GM18861 (cell line): ENCODE measurements around the gene SPRYD3.
"Not testable (repeated sequence)": the region's sequence is repeated elsewhere in the genome, so short reads cannot be mapped to it uniquely, and the experiment has no call there.

Experiments
- ATAC-seq: cut with Tn5 transposase; IDR thresholded peaks from one replicate; pipeline ENCODE4 v1.9.1; 2021; ENCODE audit not compliant: unreplicated experiment

SPRYD3 gene

DNA sequence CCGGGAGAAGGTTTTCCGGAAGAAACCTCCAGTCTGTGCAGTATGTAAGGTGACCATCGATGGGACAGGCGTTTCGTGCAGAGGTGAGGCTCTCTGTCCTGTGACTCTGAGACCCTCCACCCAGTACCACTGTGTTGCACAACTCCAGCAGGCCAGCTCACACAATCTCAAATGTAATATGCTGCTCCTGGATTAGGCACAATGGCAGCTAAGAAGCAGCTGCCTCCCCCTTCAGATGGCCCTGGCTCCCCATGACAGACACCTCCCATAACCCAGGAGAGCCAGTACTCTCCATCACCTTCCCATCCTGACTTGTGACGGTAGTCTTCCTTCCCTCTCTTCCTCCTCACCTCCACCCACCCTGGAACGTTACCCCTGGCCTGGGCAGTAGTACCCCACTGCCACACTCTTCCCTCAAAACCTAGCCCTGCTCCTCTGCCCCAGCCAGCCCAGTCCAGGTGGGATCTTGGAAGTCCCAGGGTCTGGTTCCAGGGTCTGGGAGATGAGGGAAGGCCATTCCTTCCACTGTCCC is 27.2 kb downstream of the SPRYD3 start:
- ATAC-seq, result no peak

DNA sequence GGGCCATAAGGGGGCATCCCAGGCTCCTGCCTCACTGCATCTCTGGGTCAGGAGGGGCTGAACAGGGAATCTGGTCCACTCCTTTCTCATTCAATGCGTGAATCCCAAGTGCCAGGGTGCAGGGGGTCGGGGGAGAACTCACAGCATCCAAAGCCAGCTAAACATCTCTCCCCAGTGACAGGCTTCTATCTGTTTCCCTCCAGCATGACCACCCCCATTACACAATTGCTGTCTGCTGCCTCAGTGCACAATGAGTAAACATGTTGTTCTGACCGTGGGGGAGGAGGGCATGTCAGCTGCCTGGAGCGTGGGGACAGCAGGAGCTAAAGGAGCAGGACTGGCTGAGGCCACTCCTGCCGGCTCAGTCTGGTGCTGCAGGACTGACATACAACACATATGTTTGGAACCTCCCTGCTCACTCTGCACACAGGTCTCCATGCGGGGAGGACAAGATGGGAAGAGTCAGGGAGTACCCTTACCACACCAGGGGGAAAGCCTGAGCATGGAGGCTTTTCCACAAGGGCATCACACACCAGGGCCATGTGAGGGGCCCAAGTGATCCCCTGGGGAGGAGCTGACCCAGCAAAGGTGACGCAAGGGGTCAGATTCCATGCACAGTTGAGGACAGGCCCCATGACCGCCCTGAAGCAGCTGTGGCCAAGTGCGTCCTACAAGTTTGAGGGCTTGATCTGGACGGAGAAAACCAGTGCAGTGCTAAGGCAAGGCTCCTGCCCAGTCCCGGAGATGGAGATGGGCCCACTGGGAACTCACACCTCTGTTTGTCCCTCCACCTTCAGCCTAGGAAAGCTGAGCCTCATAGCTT is 27.9 kb downstream of the SPRYD3 start:
- no peak for ATAC-seq

DNA sequence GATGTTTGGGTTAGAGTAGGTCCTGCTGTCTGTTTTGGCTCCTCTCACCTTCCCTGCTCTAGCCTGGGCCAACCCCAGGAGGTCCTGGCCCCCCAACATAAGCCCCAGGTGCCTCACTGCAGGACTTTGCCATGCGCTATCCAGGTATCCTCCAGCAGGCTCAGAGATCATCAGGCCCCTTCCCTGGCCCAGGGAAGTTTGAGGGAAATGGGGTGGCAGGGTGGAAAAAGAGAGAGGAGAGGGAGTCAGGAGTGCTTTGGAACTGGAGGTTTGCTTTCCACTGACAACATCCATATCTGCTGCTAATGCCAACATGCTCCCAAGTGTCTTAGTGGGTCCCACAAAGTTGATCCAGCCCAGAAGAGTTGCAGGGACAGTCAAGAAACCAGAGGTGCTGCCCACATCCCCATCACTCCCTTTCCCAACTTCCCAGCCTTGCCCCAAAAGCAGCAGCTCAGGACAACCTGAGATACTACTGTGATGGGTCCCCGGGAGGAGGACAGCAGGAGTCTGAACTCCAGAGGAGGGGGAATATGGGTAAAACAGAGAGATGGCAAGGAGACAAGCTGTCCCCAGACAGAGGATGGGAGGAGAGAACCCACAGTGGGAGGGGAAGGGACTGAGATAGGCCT is 28.6 kb downstream of the SPRYD3 start:
- no peak for ATAC-seq

DNA sequence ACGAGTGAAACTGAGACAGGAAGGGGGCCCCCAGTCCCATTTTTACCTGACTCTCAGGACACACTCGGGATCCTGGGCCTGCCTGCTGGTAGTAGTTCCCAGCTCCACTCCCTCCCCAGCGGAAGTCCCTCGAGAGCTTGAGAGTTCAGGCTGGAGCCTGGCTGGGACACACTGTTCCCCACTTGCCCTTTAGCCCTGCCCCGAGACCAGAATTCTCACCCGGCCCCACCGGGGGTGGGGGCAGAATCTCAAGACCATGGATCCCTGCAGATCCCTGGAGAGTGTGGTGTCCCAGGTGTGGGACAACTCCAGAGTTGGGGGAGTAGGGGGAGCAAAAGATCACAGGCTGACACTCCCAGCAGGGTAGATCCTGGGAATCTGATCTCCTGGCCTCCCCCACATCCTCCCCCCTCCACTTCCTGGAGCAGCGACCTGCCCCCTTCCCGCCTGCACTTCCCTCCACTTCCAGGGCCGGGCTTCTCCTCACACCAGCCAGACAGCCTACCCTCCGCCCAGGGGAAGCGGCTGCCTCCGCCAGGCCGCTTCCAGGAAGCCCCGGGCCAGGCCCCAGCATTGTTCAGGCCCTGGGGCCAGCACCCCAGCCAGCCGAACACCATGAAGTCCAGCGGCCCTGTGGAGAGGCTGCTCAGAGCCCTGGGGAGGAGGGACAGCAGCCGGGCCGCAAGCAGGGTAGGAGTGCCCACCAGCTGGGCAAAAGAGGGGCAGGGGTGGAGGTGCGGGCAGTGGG is 29.4 kb downstream of the SPRYD3 start, which contains the start of gene TNS2:
Gene TNS2 (plus strand): TSS at position 495 of the 748 bp plus-strand sequence. CDS start 121 bp downstream, at position 616.
- ATAC-seq, result no peak

DNA sequence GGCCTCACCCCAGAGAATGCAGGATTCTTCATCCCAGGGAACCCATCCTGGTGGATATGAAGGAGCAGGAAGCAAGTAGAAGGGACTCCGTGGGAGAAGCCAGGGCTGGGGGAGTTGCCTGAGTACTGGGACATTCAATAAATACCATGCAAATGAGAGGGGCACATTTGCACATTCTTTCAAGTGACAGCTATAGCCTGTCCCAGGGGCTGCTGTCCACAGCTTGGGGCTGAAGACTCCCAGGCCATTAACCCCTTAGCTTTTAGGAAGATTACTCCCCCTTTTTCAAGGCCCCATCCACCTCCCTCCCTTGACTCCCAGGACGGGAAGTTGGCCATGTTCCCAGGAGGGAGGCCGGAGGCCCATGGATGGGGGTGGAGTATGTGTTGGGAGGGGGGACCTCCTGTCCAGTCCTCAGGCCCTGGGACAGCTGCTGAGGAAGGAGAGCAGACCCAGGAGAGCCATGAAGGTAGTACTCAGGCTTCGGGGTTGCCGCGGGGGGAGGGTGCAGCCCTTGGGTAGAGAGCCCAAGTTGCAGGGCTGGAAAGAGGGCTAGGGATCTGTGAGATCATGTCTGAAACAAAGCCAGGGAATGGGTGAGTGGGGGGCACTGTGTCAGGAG is 30.3 kb downstream of the SPRYD3 start:
- ATAC-seq, result no peak

DNA sequence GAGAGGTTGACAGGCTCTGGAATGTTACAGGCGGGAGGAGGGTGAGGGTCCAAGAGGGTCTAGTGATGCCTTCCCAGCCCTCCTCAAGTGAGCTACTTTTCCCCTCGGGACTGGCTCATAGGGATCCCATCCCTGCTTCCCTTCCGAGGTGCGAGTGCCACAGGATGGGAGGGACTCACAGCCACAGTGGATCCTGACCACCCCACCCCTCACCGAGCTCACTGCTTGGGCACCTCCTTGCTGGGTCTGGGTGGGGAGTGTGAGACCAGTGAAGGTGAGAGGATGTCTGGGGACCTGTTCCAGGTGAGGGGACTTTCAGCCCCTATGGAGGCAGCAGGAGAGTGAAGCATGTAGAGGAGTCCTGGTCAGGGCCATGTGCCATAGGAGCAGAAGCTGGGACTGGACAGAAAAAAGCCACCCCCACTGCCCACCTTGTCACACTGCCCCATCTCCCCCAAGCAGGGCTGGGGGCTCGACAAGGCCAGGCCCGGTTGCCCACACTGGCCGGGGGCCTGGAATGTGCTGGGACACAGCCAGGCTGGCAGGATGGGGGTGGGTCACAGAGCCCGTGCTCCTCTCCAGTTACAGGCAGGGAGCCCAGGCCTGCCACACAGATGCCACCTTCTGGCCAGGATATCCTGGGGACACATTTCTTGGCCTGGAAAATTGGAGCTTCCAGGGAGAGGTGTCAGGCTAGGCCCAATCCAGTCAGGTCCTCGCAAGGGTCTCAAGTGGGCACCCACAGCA is 31.0 kb downstream of the SPRYD3 start:
- ATAC-seq, result no peak

DNA sequence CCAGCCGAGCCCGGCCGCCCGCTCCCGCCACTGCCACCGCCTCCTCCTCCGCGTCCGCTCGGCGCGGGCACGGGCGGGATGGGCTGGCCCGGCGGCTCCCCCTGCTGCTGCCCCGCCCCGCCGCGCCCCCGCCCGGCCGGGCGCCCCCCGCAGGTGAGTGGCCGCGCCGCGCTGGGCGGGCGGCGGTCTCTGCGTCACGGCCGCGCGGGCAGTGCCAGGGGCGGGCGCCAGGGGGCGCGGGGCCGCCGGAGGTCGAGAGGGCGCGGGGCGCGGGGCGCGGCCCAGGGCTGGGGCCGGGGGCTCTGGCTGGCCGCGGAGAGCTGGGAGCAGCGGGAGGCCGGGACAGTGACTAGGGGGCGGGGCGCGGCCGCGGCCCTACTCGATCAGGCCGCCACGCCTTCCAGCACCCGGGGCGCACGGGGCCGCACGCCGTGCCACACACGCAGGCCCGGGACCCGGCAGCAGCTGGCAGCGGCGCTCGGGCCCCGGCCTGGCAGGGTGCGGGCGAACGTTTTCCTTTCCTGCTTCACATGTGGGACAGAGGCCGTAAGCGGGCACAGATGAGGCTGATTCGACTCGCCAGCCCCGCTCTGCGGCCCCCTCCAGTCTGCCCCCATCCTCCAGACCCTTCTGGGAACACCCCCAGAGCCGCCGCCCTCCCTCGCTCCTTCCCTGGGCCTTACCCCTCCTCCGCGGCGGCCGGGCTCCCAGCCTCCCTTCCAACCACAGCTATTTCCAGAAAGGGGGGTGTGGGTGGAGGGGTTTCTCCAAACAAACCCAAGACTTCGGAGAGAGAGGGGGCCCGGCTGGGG is 31.8 kb downstream of the SPRYD3 start:
- ATAC-seq, result peak; percentile 55

DNA sequence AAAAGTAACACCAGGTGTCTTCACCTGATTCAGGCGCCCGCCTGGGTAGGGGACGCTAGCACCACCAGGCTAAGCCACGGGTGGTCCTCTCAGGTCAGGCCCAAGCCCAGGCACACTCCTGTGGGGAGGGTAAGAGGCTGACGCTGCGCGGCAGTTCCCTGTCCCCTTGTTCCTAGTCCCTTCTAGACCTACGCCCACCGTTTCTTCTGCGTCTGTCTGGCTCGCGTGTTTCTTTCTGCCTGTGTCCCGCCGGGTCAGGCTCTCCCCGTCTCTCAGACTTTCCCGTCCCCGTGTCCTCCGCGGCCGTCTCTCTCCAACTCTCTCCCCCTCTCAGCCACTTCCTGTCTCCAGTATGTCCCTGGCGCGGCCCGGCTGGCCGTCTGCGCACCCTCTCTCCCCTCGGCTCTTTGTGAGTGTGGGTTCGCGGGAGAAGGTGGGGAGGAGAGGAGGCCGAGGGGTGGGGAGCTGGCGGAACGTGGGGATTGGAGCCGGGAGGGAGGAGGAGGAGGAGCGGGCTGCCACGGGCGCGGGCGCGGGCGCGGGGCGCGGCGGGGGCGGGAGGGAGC is 32.5 kb downstream of the SPRYD3 start:
- peak; percentile 6 for ATAC-seq

DNA sequence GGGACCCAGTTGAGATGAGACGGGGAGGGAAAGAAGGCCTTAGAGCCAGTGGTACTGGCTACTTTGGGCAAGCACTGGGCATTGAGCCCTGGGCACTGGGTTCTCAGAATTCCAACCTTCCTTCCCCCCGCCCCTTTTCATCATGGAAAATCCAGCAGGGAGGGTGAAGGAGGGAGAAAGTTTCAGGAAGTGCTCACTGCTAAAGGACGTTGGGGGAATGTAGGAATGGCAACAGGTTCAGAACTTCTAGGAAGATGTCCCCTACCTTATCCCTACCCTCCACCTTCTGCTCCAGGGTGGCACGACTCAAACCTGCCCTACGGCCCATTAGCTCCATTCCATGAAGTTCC is 33.5 kb downstream of the SPRYD3 start:
- ATAC-seq, result no peak

DNA sequence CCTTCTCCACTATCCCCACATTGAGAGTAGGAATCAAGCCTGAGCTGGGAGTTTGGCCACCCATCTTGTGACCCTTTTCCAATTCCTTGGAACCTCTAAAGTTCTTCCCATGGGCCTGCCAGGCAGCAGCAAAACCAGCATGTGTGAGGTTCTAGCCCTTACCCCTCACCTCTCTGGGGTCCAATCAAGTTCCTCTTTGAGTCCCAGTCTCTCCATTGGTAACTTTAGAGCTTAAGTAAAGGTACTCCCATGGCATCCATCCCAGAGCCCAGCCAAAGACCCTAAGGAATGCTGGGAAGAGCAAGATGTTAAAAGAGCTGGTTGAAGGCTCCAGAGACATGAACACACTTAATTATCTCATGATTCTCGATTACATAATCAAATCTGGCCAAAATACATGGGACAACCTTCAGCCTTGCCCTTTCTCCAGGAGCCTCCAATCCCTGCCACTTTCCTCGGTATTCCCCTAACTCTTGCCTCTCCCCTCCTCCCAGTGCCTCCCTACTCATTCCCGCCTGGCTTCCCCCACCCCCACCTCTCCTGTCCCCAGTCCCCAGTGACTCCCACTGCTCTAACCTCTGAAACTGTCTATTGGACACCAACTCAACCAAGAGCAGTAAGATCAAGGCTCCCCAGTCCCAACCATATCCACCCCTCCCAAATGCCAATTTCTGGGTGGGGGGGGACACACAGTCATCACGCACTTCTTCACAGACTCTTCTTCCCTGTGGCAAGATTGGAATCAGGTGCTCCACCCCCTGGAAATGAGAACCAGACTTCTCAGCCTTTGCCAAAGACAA is 34.1 kb downstream of the SPRYD3 start:
- no peak for ATAC-seq

DNA sequence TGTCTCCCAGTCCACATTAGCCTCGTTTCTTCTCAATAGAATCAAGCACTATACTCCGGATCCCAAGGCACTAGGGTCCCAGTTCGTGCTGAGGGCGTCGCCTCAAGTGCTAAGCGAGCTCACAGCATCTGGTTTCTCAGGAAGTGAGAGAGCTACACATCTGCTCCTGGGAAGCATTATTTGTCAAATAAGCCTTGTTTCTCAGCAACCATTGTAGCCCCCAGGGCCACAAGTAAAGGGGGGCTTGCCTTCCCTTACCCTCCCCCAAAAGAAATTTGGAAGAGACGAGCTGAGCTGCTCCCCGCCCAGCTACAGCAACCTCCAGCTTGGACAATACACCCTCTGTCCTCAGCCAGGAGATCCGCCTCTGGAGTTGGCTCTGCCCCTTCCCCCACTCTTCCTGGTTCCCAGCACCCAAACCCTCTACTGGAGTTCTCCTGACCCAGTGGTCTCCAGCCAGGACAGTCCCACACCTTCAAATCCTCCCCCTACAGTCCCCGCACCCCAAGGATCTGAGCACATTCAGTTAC is 35.1 kb downstream of the SPRYD3 start:
- no peak for ATAC-seq

DNA sequence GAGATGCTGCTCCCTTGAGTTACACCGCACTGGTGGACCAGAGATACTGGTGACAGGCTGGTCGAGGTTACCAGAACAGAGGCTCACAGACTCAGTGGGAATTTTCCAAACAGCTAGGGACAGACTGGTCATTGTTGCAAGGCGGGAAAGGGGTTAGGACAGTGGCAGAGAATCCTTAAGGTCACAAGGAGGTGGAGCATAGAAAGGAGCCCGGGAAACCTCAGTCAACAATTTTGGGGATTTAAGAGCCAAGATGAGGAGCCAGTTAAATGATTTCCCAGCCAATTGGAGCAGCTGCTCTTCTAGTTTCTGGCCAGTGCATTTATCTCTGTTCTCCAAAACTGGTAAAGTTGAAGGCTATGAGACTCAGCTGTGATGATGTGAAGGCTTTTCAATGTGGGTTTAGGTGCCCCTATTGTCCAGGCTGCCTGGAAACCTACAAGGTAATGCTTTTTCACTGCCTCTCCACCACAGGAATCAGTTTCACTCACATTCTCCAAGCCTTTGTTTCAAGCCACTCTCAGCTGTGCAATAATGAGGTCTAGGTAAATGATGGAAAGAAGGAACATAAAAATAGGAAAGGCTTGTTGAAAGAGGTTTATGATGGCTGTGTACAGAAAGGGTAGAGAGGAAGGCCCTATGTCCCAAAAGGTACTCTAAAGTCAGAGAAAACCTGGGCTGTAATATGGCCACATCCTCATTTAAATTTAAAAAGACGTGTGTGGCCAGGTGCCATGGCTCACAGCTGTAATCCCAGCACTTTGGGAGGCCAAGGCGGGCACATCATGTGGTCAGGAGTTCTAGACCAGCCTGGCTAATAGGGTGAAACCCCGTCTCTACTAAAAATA is 36.4 kb downstream of the SPRYD3 start:
- ATAC-seq, result no peak

DNA sequence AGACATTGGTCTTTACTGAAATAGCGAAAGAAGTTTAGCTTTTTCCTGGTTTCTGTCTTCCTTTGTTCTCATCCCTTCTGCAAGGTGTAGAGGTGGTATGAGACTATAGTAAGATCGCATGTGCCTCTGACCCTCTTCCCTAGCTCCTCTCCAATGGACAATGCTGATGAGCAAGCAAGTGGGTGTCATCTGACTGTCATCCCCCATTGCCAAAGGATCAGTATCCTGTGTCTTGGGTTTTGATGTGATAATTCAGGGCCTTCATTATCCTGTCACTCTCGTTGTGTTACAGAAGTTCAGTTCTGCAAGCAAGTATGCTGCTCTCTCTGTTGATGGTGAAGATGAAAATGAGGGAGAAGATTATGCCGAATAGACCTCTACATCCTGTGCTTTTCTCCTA is 39.3 kb downstream of the SPRYD3 start:
- ATAC-seq, result no peak

DNA sequence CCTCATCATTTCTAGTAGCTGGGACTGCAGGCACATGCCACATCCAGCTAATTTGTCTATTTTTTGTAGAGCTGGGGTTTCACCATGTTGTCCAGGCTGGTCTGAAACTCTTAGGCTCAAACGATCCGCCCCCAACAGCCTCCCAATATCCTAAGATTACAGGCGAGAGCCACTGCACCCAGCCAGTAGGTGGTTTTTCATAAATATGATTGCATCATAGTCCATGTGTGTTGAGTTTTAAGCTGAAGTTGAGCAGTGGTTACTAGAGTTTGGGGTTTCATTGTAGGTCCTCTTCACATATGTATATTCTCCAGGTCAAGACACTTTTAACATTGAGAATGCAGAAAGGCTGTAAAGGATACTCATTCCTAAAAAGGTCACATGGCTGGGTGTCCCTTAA is 42.4 kb downstream of the SPRYD3 start:
- no peak for ATAC-seq

DNA sequence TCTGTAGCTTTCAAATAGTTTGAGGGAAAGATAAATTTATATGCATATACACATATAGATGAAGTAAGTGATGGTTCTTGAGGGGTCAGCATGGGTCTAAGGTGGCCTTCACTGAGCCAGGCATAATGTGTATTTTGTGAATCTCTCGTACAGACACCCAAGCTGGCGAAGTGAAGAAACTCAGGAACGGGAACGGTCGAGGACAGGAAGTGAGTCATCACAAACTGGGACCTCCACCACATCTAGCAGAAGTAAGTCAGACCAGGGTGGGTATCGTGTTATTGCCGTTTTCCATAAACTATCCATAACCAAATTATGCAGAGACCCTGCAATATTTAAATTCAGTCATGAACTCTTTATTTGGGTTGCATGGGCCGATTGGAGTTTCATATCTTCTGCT is 44.7 kb downstream of the SPRYD3 start:
- no peak for ATAC-seq

DNA sequence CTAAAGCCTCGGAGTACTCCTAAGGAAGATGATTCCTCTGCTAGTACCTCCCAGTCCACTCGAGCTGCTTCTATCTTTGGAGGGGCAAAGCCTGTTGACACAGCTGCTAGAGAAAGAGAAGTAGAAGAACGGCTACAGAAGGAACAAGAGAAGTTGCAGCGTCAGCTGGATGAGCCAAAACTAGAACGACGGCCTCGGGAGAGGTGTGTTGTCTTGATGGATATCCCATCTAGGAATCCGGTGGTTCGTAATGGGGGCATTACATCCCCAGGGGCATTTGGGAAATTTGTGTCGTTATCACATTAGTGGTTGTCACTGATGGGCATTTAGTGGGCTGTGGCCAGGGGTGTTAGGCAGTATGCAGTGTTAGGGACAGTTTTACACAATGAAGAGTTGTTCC is 45.4 kb downstream of the SPRYD3 start:
- ATAC-seq, result not testable (repeated sequence)

DNA sequence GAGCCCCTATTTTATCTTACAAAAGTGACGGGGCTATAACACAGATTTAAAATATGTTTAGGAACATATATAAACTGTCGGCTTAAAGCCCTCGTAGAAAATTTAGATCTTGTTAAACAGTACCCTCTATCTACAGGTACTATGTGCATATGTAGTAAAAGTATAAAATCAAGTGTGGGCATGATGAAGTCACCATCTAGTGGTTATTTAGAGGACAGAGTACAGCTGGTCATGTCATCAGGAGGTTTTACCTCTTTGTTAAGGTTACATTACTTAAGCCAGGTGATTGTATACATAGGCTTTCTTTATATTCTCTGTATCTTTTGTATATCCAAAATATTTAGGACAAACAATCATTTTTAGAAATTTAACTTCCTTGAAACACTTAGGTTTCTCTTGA is 47.6 kb downstream of the SPRYD3 start:
- ATAC-seq, result no peak
